ENCODE results near the gene MSL3. TPM values are rescaled to one million over a fixed set of nuclear protein-coding genes. Genes with fewer than 3 reads are reported as not detected.
A peak's percentile ranks its signal among the peaks of the same experiment; 100 is the strongest.

The MSL3 gene
- total RNA-seq, 1 donor from 2014 or later = 29.2 TPM

DNA sequence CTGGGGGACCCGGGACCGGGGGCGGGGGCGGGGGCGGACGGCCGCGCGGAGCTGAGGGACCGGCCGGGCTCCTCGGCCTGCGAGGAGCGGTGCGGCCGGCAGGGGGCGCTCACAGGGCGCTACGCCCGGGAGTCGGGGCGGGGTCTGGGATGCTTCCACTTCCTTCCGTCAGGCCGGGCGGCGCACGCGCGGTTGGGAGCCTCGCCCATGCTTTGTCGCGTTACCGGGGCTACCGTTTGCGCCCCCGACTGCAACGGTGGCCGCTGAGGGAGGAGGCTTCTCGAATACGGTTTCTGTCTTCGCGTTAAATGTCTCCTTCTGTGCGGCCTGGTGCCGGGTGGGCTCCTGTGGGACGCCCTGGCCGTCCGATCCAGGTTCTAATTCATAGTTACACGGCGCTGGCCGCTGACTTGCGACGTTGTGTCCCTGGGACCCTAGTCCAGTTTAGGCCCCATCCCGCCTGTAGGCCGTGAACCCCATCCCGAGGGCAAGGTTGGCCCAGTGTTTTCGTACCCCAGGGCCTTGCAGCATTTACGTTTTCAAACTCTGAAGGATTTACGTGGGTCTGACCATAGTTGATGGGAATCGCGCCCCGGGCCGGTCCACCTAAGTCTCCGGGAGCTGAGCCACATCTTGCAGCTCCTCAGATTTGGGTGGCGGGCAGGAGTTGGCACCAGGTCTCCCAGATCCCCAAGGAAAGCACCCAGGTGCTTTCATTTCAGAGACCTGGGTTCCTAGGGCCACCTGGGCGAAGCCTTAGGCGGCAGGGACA lies 549 bp downstream of the MSL3 start:
- Mint-ChIP-seq H3K36me3 (ENCODE audit: low read depth, unreplicated experiment) (no peaks in the 10 kb centered on the region), H3K4me1 (ENCODE audit: low read depth, unreplicated experiment) (no peaks in the 10 kb centered on the region), H3K4me3 (ENCODE audit: unreplicated experiment) (peak overlapping the region; percentile 95), H3K9me3 (ENCODE audit: unreplicated experiment) (no peaks in the 10 kb centered on the region), H3K27me3 (ENCODE audit: low read depth, unreplicated experiment) (no peaks in the 10 kb centered on the region), H3K27ac (ENCODE audit: unreplicated experiment) (peak overlapping the region; percentile 75)
- no peak for TF ChIP-seq EZH2 (IDR thresholded peaks at IDR 0.05; ENCODE audit: insufficient read depth, low read length)
- TF ChIP-seq, protein P1, sequence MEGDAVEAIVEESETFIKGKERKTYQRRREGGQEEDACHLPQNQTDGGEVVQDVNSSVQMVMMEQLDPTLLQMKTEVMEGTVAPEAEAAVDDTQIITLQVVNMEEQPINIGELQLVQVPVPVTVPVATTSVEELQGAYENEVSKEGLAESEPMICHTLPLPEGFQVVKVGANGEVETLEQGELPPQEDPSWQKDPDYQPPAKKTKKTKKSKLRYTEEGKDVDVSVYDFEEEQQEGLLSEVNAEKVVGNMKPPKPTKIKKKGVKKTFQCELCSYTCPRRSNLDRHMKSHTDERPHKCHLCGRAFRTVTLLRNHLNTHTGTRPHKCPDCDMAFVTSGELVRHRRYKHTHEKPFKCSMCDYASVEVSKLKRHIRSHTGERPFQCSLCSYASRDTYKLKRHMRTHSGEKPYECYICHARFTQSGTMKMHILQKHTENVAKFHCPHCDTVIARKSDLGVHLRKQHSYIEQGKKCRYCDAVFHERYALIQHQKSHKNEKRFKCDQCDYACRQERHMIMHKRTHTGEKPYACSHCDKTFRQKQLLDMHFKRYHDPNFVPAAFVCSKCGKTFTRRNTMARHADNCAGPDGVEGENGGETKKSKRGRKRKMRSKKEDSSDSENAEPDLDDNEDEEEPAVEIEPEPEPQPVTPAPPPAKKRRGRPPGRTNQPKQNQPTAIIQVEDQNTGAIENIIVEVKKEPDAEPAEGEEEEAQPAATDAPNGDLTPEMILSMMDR (IDR thresholded peaks at IDR 0.05; ENCODE audit: insufficient read depth, low read depth, low read length) = no peak
- H3K27me3 ChIP-seq (ENCODE audit: insufficient read depth, low read length) = no peaks in the 10 kb centered on the region
- H3K9me3 ChIP-seq (ENCODE audit: insufficient read depth, low read depth, low read length) = no peaks in the 10 kb centered on the region
- DNase-seq (ENCODE audit: low read depth) (peak; percentile 49), FAIRE-seq (no peak)
- H3K4me1 ChIP-seq (ENCODE audit: insufficient read depth, low read length) = peaks cover 4% of the 10 kb centered on the region
- peaks cover 13% of the 10 kb centered on the region for H3K36me3 ChIP-seq (ENCODE audit: insufficient read depth, low read length)
- peak overlapping the region; percentile 89 for H3K27ac ChIP-seq (ENCODE audit: low read depth, low read length)
- H3K9ac ChIP-seq (ENCODE audit: low read length) = peak overlapping the region; percentile 96
- H3K79me2 ChIP-seq (ENCODE audit: insufficient read depth, low read length) = peaks cover 11% of the 10 kb centered on the region
- H3K4me3 ChIP-seq (ENCODE audit: insufficient read depth, low read depth, low read length) = peak overlapping the region; percentile 91
- no peaks in the 10 kb centered on the region for H4K20me1 ChIP-seq (ENCODE audit: insufficient read depth, low read length)
- peak overlapping the region; percentile 72 for H2AFZ ChIP-seq (ENCODE audit: low read depth, low read length)
- H3K4me2 ChIP-seq (ENCODE audit: low read length) = peak overlapping the region; percentile 93

DNA sequence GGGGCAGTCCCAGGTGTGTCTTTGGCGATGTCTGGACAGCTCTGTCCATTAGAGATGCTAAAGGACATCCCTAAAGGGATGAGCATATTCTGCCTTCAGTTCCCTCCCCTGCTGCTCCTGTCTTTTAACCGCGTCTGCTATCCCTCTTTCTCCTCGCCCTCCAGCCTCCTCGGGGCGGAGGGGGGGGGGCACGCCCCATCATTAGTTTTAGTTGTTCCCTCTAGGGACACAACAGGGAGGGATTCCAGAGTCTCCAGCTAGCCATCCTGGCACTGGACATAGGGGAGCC lies 1.1 kb downstream of the MSL3 start:
- Histone ChIP-seq H3K36me3 (ENCODE audit: insufficient read depth, low read length) (peaks cover 13% of the 10 kb centered on the region), H3K27me3 (ENCODE audit: insufficient read depth, low read length) (no peaks in the 10 kb centered on the region), H3K4me3 (ENCODE audit: insufficient read depth, low read depth, low read length) (peak overlapping the region; percentile 91), H3K4me2 (ENCODE audit: low read length) (peak overlapping the region; percentile 93), H4K20me1 (ENCODE audit: insufficient read depth, low read length) (no peaks in the 10 kb centered on the region), H3K9me3 (ENCODE audit: insufficient read depth, low read depth, low read length) (no peaks in the 10 kb centered on the region), H3K79me2 (ENCODE audit: insufficient read depth, low read length) (peaks cover 11% of the 10 kb centered on the region), H3K4me1 (ENCODE audit: insufficient read depth, low read length) (peaks cover 4% of the 10 kb centered on the region), H3K9ac (ENCODE audit: low read length) (peak overlapping the region; percentile 96), H3K27ac (ENCODE audit: low read depth, low read length) (peak overlapping the region; percentile 89), H2AFZ (ENCODE audit: low read depth, low read length) (peak overlapping the region; percentile 30)
- Mint-ChIP-seq H3K9me3 (ENCODE audit: unreplicated experiment) (no peaks in the 10 kb centered on the region), H3K27ac (ENCODE audit: unreplicated experiment) (peak overlapping the region; percentile 75), H3K36me3 (ENCODE audit: low read depth, unreplicated experiment) (no peaks in the 10 kb centered on the region), H3K4me3 (ENCODE audit: unreplicated experiment) (peak overlapping the region; percentile 95), H3K27me3 (ENCODE audit: low read depth, unreplicated experiment) (no peaks in the 10 kb centered on the region), H3K4me1 (ENCODE audit: low read depth, unreplicated experiment) (no peaks in the 10 kb centered on the region)
- DNase-seq (ENCODE audit: low read depth) = no peak
- no peak for TF ChIP-seq EZH2 (IDR thresholded peaks at IDR 0.05; ENCODE audit: insufficient read depth, low read length)
- TF ChIP-seq, protein P1 (IDR thresholded peaks at IDR 0.05; ENCODE audit: insufficient read depth, low read depth, low read length) = no peak
- no peak for FAIRE-seq

Measured in astrocyte (in vitro differentiated cells and primary cell).